SKM-1 treated with dmso at 0.1 percent for 144 hours (cell line): ENCODE results near the gene SV2C.

Source experiments
- DNase-seq: peaks from one replicate; lab custom pipeline; 2025; ENCODE audit not compliant: unreplicated experiment; lab: John Stamatoyannopoulos, UW

The SV2C gene

GRCh38 chr5:76250463-76250862 lies 167.3 kb downstream of the SV2C start:
- no peak for DNase-seq

GRCh38 chr5:76251656-76252055 lies 168.5 kb downstream of the SV2C start:
- no peak for DNase-seq

- DNase-seq, result no peak
These were observed 169.3 kb downstream of the SV2C start for GRCh38 chr5:76252437-76252836.

GRCh38 chr5:76256116-76256889 lies 173.1 kb downstream of the SV2C start:
- peak; percentile 82 for DNase-seq

- no peak for DNase-seq
These were observed 174.1 kb downstream of the SV2C start for GRCh38 chr5:76257225-76257833.

GRCh38 chr5:76257897-76258296 lies 174.7 kb downstream of the SV2C start:
- no peak for DNase-seq

- DNase-seq, result no peak
These were observed 181.5 kb downstream of the SV2C start for GRCh38 chr5:76264681-76265080.

- no peak for DNase-seq
These were observed 186.2 kb downstream of the SV2C start for GRCh38 chr5:76269259-76269931.

GRCh38 chr5:76269932-76270610 lies 186.9 kb downstream of the SV2C start:
- DNase-seq, result no peak

GRCh38 chr5:76271836-76272235 lies 188.7 kb downstream of the SV2C start:
- no peak for DNase-seq

- no peak for DNase-seq
These were observed 190.2 kb downstream of the SV2C start for GRCh38 chr5:76273206-76273885.

GRCh38 chr5:76274571-76274970 lies 191.4 kb downstream of the SV2C start:
- no peak for DNase-seq

- DNase-seq, result no peak
These were observed 194.6 kb downstream of the SV2C start for GRCh38 chr5:76277736-76278135.

GRCh38 chr5:76278261-76278789 lies 195.1 kb downstream of the SV2C start:
- DNase-seq, result no peak

- DNase-seq, result no peak
These were observed 197.3 kb downstream of the SV2C start for GRCh38 chr5:76280494-76280893.

- no peak for DNase-seq
These were observed 200.5 kb downstream of the SV2C start for GRCh38 chr5:76283670-76284069.

GRCh38 chr5:76289692-76290091 lies 206.5 kb downstream of the SV2C start:
- no peak for DNase-seq

- no peak for DNase-seq
These were observed 207.2 kb downstream of the SV2C start for GRCh38 chr5:76290321-76290757.

GRCh38 chr5:76291305-76292077 lies 208.3 kb downstream of the SV2C start:
- DNase-seq, result no peak
